HG02840 (cell line): ENCODE data around the gene MEX3D.

ENCODE experiments used
- ATAC-seq: cut with Tn5 transposase; IDR thresholded peaks from one replicate; pipeline ENCODE4 v1.9.1; 2021; ENCODE audit warnings: mild to moderate bottlenecking, moderate library complexity, moderate number of reproducible peaks; ENCODE audit not compliant: unreplicated experiment, low FRiP score

Gene MEX3D

DNA sequence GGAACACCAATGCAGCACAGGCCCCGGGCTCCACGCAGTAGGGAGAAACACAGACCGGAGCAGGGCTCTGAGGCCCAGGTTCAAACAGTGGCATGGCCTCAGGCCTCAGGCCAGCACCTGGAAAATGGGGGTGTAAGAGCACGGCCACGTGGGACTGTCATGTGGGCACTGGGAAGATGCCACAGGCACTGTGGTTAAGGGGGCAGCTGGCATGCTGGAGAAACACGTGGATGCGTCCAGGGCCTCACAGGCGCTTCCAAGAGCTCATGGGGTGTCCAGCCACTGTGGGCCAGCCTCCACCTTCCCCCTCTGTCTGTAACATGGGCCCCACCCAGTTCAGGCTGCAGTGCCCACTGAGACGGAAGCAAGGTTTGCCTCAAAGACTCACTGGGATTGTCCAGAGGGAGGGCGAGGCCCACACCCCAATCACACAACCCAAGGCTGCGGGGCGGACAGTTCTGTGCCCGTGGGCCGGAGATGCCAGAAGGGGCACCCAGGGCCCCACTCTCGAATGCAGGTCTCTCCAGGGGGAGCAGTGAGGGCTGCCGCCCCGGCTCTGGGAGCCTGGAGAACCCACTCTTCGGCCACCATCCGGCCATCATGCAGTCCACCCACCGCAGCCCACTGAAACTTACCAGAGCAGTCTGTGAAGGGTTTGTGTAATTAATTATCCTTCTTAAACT is 30.8 kb upstream of the MEX3D start:
- ATAC-seq = no peak

DNA sequence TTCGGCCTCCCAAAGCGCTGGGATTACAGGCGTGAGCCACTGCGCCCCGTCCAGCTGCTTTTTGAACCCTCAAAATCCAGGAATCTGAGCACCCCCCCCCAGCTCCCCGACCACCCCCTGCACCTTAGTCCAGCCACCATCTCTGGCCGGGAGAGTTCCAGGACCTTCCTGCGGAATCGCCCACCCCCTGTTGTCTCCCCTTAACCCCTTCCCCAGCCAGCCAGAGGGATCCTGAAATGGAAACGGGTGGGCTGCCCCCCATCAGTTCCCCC is 25.3 kb upstream of the MEX3D start:
- ATAC-seq = no peak

DNA sequence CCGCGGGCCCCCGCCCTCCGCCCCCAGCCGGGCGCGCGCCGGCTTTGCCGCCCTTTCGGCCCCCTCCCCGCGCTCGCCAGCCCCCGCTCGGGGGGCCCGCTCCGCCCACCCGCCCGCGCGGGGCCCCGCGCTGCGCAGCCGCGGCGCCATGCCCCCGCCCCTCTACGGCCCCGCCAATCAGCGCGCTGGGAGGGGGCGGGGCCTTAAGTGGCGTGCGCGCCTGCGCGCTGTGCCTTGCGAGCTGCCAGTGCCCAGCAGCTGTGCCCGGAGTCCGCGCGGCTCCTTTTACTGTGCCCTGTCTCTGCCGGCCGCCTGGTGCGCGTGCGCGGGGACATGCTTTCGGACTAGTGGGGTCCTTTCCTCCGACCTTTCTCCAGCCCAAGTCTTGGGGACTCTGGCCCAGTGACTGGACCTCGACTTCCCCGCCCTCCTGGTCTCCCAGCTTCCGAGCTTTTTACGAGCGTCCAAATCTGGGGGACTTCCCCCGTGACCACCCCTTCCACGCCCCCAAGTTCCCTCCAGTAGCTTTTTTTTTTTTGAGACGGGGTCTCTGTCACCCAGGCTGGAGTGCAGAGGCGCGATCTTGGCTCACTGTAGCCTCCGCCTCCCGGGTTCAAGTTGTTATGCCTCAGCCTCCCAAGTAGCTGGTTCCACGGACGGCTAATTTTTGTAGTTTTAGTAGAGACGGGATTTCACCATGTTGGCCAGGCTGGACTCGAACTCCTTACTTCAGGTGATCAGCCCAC is 24.8 kb upstream of the MEX3D start, which contains the start of gene MBD3:
MBD3 (minus strand) TSS at position 111 of the 746 bp plus-strand sequence. CDS start 234 bp downstream, outside the sequence.
- ATAC-seq = peak; percentile 60

DNA sequence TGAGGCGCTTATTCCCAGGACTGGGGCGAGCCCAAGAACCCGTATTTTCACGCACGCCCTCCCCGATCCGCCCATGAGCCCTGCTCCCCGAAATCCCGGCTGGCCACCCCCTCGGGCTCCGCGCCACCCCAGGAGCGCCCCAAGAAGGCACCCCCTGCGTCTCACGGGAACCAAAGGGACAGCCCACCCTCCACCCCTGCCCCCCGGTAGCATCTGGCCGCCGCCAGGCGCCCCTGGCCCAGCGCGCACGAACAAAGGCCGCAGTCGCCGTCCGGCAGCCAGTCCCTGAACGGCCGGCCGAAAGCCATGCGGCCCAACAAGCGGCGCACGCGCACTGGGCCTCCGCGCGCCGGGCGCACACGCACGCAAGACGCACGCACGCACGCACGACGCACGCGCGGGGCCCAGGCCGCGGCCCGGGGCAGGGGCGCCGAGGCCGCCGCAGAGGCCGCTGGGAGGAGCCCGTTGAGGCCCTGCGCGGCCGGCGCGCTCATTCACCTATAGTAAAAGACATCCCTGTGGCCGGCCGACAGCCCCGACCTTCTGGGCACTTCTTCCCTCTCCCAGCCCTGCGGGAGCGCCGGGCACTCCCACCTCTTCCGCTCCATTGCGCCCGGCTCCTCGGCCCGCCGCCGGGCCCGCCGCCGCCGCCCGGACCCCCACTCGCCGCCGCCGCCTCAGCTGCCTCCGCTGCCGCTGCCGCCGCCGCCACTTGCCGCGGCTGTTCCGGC is 24.1 kb upstream of the MEX3D start:
- peak; percentile 69 for ATAC-seq

DNA sequence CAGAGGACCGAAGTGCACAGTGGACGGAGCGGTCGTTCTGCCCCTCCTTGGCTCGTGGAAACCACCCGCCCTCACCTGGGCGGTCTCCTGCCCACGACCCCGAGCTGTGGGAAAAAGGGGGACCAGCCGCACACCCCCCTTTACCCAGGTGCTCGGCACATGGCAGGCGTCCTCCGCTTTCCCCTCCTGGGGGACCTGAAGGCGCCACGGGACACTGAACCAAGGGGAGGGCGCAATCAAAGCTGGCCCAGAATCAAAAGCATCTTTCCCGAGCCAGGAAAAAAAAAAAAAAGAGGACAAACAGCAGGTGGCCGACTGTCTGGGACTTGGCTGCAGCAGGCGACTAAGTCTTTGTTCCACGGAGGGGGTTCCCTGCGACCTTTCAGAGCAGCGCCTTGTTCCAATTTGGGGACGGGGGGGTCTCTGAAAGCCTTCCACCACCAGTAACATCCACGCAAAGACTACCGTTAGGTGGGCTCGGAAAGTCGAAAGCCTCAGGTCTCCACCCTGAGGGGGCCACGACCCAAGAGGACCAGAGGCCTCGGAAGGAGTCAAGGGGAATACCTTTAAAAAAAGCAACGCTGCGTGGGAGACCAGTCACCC is 23.4 kb upstream of the MEX3D start:
- ATAC-seq = no peak

DNA sequence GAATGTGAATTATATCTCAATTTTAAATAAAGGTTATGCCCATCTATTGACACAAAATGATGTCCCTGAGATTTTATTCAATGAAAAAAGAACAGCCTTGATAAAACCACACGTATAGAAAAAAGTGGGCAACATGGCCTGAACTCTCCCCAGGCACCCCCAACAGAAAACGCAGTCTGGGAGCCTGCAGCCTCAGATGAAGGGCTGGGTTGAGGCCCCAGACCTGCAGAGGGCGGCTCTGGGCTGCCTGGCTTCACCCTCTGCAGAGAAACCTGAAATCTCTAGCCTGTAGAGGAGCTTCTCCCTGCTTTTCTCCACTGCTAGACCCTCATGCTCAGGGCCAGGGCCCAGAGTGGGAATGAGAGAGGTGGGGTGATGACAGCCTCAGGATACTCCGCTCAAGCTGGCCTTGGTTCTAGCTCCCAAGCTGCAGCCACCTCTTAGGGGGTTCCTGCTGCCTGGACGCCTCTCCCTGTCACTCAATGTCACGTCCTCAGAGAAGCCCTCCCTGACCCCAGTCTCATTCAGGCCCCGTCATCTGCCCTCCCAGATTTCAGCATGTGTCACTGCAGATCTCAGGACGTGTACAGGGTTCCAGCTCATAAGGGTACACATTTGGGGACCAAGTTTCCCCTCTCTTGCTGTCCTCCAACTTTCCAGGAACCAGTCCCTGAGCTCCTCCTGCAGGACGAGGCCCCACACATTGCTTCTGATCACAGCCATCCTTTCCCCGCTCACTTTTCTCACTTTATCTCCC is 22.7 kb upstream of the MEX3D start:
- no peak for ATAC-seq

DNA sequence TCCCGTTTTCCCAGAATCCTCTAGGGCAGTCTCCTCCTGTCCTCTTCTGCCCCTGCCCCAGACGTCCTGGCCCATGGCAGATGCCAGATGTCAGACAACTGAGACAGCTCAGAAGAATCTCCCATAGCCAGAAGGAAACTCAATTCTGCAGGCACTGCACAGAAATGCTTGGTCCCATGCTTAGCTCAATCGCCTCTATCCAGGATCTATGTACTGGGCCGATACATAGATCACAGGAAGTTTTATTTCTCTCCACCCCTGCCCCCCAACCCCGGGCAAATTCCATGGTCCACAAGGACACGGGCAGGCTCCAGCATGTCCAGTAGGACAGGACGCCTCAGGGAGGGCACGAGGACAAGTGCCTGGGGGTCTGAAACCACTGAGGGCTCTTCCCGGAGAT is 19.7 kb upstream of the MEX3D start:
- ATAC-seq = no peak

DNA sequence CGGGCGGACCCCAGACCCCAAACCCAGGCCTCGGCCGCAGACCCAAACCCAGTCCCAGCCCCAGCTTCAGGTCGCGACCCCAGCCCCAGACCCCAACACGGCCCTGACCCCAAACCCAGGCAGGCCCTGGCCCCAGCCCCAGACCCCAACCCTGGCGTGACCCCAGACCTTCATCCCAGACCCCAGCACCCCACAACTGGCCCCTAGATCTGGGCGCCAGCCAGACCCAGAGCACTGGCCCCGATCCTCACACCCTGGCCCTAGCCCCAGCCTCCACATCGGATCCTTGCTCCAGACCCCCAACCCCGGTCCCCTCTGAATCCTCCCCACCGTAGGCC is 17.1 kb upstream of the MEX3D start:
- ATAC-seq = no peak

DNA sequence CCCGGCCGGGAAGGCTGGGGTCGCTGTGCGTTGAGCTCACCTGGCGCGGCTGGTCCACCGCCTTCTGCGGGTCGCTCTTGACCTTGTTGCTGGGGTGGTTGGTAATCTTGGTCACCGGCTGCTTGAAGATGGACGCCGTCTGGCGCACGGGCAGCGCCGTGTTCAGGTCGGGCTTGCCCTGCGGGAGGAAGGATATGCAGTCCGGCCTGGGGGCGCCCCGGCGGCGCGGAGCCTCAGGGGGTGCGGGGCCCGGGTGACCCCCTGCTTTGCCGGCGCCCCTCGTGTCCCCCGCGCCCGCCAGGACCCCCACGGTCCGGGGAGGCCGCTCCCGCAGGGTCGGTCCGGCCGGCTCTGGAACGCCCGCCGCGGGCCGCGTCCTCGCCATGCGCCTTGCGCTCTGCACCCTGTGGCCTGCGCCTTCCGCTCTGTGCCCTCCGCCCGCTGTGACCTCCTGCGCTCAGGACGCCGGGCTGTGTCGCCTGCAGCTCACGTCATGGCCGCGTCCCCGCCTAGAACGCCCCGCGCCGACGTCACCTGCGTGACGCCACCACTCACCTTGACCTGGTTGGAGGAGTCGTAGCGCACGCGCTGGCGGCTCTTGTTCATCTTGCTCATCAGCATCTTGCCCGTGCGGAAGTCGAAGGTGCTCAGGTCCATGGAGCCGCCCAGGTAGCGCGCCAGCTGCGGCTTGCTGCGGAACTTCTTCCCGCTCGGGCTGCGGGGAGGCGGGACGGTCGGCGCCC is 16.5 kb upstream of the MEX3D start:
- no peak for ATAC-seq

DNA sequence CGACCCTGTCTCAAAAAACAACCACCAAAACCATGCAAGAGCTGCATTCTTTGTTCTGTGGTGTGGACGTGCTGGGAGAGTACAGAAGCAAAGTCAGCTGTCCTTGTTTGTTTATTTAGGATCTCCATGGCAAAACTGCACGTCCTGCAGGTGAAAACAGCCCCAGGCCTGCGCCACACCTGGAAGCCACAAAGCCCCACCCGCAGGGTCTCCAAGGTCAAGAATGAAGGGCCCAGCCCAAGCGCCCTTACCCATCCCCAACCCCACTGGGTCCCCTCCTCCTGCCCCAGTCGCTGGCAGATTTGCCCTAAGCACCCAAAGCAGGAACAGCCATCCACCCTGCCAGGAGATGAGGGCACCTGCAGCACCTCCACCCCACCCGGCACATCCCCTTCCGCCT is 14.1 kb upstream of the MEX3D start:
- ATAC-seq = no peak

DNA sequence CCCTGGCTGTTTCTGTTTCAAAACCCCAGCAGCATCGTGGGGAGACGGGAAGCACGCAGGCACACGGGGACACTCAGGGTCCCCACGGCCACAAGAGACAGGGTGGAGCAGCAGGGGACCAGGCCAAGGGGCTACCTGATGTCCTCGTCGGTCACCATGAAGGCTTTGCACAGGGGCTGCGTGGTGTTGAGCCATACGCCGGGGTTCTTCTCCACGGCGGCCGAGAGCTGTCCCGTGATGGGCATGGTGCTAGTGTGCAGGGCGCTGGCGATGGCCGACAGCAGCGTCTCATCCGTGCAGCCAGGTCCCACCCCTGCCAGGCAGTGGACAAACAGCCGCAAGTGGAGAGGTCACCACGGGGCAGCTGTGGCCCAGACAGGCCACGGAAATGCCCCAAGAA is 12.8 kb upstream of the MEX3D start:
- ATAC-seq = no peak

DNA sequence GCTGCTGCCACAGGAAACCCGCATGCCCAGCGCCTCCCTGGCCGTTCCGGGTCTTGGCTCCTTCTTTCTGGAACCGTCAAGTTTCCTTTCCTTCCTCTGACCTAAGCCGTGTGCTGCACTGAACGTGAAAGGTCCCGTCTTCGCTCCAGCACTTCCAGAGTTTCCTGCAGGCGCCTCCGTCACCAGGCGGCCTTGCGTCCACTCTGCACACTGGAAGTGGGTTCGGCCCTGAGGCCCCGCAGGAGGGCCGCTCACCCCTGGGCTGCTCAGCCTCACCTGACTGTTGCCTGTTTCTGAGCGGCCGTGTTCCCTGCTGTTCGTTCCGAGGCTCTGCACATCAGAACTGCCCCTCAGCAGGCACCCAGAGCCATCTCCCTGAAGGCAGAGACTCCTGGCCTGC is 12.3 kb upstream of the MEX3D start:
- no peak for ATAC-seq

DNA sequence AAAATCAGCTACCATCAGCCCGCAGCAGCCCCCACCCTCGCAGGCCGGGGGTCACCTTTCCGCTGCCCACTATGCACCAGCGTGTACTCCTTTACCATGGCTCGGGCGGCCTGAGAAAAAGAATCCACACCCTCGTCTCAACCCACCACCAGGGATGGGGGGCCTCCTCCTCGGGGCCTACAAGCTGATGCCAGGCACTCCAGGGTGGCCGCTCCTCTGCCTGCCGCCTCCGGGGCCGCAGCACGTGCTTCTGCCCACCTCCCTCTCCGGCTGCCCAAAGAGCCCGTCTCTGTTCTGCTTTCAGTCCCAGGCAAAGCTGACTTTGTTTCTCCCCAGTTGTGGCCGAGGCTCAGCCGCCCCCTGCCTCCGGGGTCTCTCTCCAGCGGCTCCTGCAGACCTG is 11.1 kb upstream of the MEX3D start:
- no peak for ATAC-seq

DNA sequence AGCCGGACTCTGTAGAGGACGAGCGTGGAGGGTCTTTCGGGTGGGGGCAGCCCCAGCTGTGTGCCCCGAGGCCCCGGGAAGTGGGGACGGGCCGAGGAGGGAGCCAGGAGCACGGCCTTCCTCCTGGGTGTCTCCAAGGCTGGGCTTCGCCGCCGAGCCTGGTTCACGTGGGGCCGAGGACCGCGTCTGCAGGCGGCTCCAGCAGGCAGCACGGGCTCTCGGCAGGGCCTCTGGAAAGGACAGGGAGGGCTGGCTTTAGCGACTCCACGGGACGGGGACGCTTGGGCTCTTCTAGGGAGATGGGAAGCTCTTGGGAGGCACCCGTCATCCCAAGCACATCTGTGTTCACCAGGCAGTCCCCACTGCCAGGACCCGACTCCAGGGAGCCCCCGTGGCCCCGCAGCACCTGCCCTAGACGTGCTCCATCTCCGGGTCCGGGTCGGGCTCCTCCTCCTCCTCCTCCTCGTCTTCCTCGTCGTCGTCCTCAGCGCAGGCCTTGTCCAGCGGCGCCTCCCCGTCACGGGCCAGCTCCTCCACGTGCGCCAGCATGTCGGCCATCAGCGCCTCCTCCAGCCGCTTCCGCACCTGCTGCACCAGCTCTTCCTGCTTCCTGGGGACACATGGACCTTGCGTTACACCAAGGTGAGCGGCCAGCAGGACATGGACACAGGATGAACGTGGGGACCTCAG is 9.9 kb upstream of the MEX3D start:
- no peak for ATAC-seq

DNA sequence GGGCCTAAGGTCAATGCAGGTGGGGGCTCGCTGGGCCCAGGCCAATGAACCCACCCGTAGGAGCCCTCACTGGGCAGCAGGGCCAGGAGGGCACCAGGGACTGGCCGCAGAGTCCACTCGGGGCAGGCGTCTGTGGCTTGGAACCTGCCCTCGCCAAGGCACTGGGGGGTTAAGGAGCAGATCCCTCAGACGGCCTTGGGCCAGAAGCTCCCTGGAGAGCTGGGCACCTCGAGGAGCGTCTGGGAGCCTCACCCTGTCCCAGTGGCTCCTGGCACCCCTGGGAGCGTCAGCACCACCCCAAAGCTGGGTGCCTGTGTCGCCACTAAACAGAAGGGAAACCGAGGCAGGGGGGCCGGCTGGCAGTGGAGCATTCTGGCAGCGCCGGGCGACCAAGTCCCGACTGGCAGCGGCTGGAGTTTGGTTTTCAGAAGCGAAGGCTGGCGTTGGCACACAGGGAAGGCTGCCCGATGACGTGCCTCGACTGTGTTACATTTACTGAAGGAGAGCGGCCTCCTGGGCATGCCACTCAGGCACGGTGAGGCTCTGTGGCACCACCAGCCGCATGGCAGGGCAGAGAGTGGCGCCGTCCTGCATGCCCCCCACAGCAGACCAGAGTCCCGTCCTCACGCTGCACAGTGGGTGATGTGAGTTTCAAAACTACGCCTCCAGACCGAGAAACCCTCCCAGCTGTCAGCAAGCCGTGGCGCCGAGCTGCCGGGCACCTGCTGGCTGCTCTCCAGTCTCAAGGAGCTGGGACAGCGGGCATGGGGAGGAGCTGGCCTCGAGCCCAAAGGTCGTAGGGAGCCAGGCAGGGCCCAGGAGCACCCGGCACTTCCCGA is 9.2 kb upstream of the MEX3D start:
- ATAC-seq = no peak

DNA sequence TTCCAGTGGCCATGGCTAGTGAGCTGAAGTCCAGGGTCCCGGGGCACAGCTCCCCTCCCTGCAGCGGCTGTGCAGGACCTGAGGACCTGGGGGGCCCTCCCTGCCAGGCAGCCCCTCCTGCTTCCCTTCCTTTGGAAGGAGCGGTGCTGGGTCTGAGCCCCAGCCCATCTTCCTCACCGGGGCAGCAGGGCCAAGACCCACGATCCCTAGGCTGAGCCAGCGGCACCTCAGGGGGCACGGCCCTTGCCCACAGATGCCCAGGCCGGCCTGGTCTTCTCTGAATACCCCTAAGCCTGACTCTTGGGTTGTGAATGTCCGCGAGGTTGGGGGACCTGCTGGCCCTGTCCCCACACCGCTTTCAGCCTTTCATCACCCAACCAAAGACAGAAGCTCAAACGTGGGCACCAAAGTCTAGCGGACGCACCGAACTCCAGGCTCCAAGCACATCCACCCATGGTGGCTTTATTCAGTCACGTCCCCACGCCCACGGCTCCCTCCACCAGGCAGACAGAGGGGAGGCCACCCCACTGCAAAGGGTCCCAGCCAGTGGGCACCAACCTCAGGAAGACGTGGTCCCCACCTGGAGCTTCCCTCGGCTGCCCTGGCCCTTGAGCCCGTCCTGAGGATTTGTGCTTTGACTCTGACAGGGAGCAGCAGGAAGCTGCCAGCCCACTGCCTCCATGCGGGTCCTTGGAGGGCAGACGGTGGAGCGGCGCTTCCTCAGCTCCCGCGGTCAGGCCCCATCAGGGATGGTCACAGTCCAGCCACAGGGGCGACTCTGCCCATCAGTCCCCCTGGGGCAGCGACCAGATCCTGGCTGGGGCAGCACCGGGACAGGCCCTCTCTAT is 8.3 kb upstream of the MEX3D start:
- ATAC-seq = no peak

DNA sequence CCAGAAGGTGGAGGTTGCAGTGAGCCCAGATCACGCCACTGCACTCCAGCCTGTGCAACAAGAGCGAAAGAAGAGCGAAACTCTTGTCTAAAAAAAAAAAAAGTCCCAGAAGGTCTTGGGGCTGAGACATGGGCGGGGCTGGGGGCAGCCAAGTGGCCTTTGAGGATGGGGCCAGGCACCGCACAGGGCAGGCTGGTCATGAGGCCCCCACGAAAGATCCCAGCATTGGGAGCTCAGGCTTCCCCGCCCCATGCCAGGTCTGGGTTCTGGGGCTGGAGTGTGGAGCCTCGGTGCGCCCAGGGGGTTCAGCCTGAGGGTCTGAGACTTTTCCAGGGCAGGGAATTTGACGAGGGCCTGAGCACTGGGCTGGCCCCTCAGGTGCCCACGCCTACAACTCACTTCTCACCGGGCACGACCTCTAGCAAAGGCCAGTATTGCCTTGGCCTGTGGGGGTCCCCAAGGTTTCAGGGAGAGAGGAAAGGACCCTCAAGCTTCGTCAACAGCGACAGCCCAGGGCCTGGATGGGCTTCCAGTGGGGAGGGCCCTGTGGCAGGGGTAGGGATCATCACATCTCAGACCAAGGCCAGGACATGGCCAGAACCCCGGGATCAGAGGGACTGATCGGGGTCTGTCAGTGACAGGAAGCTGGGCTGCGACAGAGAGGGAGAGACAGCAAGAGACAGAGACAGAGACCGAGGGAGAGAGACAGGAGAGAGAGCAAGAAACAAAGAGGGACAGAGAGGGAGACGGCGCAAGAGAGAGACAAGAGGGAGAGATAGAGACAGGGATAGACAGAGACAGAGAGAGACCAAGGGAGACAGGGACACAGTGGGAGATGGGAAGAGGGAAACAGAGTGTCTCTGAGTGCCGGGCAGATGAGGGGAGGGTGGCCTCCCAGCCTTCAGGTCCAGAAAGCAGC is 7.5 kb upstream of the MEX3D start:
- ATAC-seq = no peak
